T-helper 17 cell (primary cell): ENCODE measurements around the gene NR2C2. TPM values are rescaled to one million over a fixed set of nuclear protein-coding genes. Genes with fewer than 3 reads are reported as not detected.

Experiments
- ATAC-seq: fragments of 150-1000 bp; cut with Tn5 transposase; 2 replicates; pipeline ENCODE4 v1.10.0; 2021; ENCODE audit warnings: mild to moderate bottlenecking, moderate library complexity
- DNase-seq, 3 donors: peaks; one replicate each; pipeline versions ENCODE4 v3.0.0 to v3.0.0-alpha.2; 2020 to 2021
- H3K9me3 ChIP-seq: one replicate; pipeline ENCODE4 v1.7.0; 2013; ENCODE audit warnings: low read length, mild to moderate bottlenecking; ENCODE audit not compliant: control insufficient read depth, poor library complexity, severe bottlenecking
- H3K27ac Mint-ChIP-seq: one replicate; pipeline ENCODE4 v1.8.0; 2022; ENCODE audit warnings: mild to moderate bottlenecking, moderate library complexity, mixed read lengths
- H3K27me3 Mint-ChIP-seq: one replicate; pipeline ENCODE4 v1.8.0; 2022; ENCODE audit warnings: mixed read lengths
- H3K36me3 Mint-ChIP-seq: one replicate; pipeline ENCODE4 v1.8.0; 2022; ENCODE audit warnings: low read depth, mixed read lengths
- H3K4me1 Mint-ChIP-seq: one replicate; pipeline ENCODE4 v1.8.0; 2022; ENCODE audit warnings: mild to moderate bottlenecking, mixed read lengths
- H3K4me3 Mint-ChIP-seq: one replicate; pipeline ENCODE4 v1.8.0; 2022; ENCODE audit warnings: mild to moderate bottlenecking, moderate library complexity, mixed read lengths
- total RNA-seq, 4 donors: library from RNA in 2 of 4; stranded (reverse) in 2 of 4; gene quantifications; one replicate each; pipeline ENCODE4 v1.2.3 and lab custom pipeline; 2022 to 2026

The NR2C2 gene
- total RNA-seq, 2 donors from 2014 or later, result 47.1 to 48.3 TPM

DNA sequence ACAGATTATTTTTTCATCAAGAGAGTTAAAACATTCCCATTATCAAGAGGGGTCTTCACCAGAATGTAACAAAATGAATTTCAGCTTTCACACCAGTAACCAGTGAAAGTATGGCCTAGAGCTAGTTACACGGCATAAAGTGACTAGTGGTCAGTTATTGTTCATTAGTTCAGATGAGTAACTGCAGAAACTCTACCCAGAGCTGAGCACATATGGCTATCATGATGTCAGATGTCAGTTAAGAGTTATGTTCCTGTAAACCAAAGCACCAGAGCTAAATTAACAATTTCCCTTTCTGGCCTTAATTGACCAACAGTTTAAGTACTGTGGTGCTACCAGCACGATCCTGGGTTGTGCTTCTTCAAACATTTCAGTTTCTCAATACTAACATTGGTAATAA, 124.3 kb downstream of the NR2C2 start:
- H3K27me3 Mint-ChIP-seq, result no peaks in the 10 kb centered on the region
- H3K9me3 ChIP-seq, result no peaks in the 10 kb centered on the region
- H3K36me3 Mint-ChIP-seq, result peaks cover 10% of the 10 kb centered on the region
- no peak overlapping the region for H3K27ac Mint-ChIP-seq
- H3K4me3 Mint-ChIP-seq, result no peak overlapping the region
- ATAC-seq (no peak), DNase-seq (no peak)
- peaks cover 13% of the 10 kb centered on the region for H3K4me1 Mint-ChIP-seq

DNA sequence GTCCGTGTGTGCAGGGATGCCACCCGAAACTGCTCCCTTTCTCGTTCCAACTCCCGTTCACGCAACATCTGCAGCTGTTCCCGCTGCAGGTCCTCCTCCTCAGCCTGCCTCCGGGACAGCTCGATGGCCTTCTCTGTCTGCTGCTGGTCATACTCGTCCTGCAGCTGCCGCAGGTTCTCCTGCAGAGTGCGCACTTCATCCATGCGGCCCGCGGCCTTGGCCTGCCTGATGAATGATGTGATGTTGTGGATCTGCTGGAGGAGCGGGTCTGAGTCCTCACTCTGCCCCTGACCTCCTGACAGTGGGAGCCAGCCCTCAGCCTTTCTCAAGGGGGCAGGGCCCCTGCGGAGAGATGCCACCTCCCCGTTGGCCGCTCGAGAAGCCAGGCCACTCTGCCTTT, 127.1 kb downstream of the NR2C2 start:
- no peaks in the 10 kb centered on the region for H3K9me3 ChIP-seq
- Mint-ChIP-seq H3K36me3 (peaks cover 10% of the 10 kb centered on the region), H3K27ac (no peak overlapping the region), H3K27me3 (no peaks in the 10 kb centered on the region), H3K4me3 (no peak overlapping the region), H3K4me1 (peaks cover 9% of the 10 kb centered on the region)
- no peak for DNase-seq
- no peak for ATAC-seq

DNA sequence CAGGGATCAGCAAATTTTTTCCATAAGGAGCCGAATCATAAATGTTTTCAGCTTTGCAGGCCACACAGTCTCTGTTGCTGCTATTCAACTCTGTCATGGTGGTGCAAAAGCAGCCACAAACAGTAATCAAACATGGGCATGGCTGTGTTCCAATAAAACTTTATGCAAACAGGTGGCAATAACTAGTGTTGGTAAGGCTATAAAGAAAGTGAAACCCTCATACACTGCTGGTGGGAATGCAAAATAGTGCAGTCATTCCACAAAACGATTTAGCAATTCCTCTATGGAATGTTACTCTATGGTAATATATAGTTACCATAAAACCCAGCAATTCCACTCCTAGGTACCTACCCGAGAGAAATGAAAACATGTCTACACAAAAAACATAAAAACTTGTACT, 131.7 kb downstream of the NR2C2 start:
- ATAC-seq, result no peak
- no peak overlapping the region for H3K4me3 Mint-ChIP-seq

DNA sequence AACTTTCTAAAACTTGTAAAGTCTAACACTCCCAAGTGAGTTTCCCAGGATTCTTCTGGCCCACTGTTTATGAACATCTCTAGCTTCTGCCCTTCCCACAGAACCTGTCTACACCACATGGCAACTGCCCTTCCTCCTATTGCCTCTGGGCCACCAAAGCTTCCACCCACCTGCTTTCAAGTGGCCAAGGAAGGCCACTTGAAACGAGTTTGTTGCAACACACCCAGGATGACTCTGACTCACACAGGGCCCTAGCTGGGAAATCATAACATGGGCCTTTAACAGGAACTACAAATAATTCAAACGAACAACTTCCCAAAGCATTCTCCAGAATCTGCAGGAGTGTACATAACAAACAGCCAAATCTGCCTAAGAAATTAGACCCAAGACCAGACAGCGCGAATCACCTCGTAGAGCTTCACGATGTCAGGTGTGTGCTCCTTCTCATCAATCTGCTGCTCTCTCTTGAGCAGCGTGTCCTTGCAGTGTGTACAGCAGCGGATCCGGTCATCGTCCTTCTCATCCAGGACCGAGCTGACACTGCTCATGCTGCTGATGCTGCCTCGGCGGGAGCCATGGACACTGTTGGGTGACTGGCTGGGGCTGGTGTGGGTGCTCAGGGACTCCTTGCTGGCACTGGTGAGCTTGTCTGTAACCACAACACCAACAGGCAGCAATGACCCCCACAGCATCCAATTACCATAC, 134.7 kb downstream of the NR2C2 start:
- no peaks in the 10 kb centered on the region for H3K27me3 Mint-ChIP-seq
- H3K4me3 Mint-ChIP-seq, result no peak overlapping the region
- H3K4me1 Mint-ChIP-seq, result peaks cover 10% of the 10 kb centered on the region
- no peak for DNase-seq
- no peak for ATAC-seq
- peak overlapping the region; percentile 29 for H3K27ac Mint-ChIP-seq
- H3K36me3 Mint-ChIP-seq, result peaks cover 19% of the 10 kb centered on the region
- H3K9me3 ChIP-seq, result no peaks in the 10 kb centered on the region

More for the DNA sequence above, 131.7 kb downstream of the NR2C2 start:
- Mint-ChIP-seq H3K27ac (no peak overlapping the region), H3K36me3 (peaks cover 20% of the 10 kb centered on the region), H3K27me3 (no peaks in the 10 kb centered on the region), H3K4me1 (peaks cover 12% of the 10 kb centered on the region)
- no peak for DNase-seq
- no peaks in the 10 kb centered on the region for H3K9me3 ChIP-seq

DNA sequence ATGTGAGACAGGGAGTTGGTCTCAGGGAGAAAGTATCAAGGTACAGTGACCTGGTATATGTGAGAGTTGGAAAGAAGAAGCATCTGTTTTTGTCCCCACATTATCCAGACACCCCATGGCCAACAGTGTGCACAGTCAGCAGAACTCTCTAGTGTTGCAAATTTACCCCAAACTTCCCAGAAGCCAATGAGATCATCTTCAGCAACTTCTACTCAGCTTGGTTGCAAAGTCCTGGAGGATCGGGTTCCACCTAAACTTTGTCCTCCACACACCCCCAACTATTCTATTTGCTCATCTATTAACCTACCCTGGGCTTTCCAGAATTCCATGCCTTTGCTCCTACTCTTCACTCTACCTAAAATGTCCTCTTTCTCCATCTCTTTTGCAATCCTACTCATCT, 135.9 kb downstream of the NR2C2 start:
- Mint-ChIP-seq H3K27me3 (no peaks in the 10 kb centered on the region), H3K4me3 (no peak overlapping the region), H3K36me3 (peaks cover 19% of the 10 kb centered on the region), H3K4me1 (peaks cover 10% of the 10 kb centered on the region), H3K27ac (peak overlapping the region; percentile 29)
- DNase-seq (no peak), ATAC-seq (no peak)
- no peaks in the 10 kb centered on the region for H3K9me3 ChIP-seq

DNA sequence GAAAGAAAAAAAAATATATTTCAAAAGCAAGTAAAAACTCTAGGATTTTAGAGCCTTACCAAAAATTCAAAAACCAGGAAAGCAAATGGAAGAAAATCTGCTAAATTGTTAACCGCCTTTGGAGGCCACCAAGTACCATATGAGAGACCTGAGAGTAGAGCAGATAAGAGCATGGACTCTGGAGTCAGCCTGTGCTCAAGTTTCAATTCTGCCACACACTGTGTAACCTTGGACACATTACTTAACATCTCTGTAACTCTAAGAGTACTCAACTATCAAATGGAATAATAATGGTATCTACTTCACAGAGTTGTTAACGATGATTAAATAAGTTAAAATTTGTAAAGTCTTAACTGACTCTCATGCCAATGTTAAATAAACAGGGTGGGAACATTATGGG, 138.9 kb downstream of the NR2C2 start:
- H3K9me3 ChIP-seq, result no peaks in the 10 kb centered on the region
- no peak overlapping the region for H3K4me3 Mint-ChIP-seq
- no peak for DNase-seq
- H3K4me1 Mint-ChIP-seq, result peaks cover 14% of the 10 kb centered on the region
- H3K36me3 Mint-ChIP-seq, result peaks cover 17% of the 10 kb centered on the region
- no peak overlapping the region for H3K27ac Mint-ChIP-seq
- ATAC-seq, result no peak
- no peaks in the 10 kb centered on the region for H3K27me3 Mint-ChIP-seq

DNA sequence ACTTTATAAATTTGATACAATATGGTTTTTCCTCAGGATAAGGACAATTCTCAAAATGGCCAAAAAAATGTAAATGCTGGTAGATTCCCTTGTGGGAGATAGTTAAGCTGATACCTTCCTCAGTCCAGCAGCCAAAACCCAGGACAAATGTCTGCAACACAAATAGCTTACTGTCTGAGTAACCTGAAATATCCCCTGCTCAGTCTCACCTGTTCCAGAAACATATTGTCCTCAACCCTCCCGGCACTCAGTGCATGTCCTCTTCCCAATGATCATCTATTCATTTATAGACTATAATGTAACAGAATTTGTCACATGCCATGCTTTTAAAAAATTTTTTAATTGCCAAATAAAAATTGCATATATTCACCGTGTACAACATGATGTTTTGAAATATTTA, 139.3 kb downstream of the NR2C2 start:
- ATAC-seq, result no peak
- DNase-seq, result no peak
- H3K36me3 Mint-ChIP-seq, result peaks cover 15% of the 10 kb centered on the region
- no peaks in the 10 kb centered on the region for H3K27me3 Mint-ChIP-seq
- H3K4me1 Mint-ChIP-seq, result peaks cover 14% of the 10 kb centered on the region
- H3K4me3 Mint-ChIP-seq, result no peak overlapping the region
- H3K9me3 ChIP-seq, result no peaks in the 10 kb centered on the region
- H3K27ac Mint-ChIP-seq, result no peak overlapping the region

DNA sequence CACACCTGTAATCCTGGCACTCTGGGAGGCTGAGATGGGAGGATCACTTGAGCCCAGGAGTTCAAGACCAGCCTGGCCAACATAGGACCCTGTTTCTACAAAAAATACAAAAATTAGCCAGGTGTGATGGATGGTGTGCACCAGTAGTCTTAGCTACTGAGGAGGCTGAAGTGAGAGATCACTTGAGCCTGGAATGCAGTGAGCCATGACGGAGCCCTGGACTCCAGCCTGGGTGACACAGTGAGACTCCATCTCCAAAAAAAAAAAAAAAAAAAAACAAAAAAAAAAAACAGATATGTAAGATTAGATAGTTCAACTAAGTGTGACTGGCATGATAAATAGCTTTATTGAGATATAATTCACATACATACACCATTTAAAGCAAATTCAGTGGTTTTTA, 141.8 kb downstream of the NR2C2 start:
- Mint-ChIP-seq H3K27me3 (no peaks in the 10 kb centered on the region), H3K36me3 (peaks cover 5% of the 10 kb centered on the region), H3K27ac (no peak overlapping the region), H3K4me1 (peaks cover 6% of the 10 kb centered on the region), H3K4me3 (no peak overlapping the region)
- no peak for ATAC-seq
- no peak for DNase-seq
- no peaks in the 10 kb centered on the region for H3K9me3 ChIP-seq

DNA sequence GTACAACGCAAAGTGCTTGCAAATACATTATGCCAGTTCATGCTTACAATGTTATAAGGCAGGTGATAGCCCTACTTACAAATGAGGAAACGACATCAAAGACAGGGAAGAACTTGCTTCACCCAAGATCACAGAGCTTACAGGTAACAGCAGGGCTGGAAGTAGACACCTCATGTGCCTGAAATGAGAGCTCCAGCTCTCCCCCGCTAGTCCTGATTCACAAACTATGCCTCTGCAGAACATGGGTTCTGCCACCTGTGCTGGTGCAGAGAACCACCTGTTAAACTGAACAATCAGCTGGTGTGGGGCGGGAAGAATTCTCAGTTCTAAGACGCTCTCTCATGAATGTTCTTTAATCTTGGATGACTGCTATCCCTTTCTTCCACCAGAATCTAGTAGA, 144.2 kb downstream of the NR2C2 start:
- Mint-ChIP-seq H3K4me1 (peaks cover 6% of the 10 kb centered on the region), H3K36me3 (no peaks in the 10 kb centered on the region), H3K27me3 (no peaks in the 10 kb centered on the region), H3K4me3 (no peak overlapping the region), H3K27ac (peak overlapping the region; percentile 16)
- no peaks in the 10 kb centered on the region for H3K9me3 ChIP-seq
- ATAC-seq (no peak), DNase-seq (no peak)

DNA sequence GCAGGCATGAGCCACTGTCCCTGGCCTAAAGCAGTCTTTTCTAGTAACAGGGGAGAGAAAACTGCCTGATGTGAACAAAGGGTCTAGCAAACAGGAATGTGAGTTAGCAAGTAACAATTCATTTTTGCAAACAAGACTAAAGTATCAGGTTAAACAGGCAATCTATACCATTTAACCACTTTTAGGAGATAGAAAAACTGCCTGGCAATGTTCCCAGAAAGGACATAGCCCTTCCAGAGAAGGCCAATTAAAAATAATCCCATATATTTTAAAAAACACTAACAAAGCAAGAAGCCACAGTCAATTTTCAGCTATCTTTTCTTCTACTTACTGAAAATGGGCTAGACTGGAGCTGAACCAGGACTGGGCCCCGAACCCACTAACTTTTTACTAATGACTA, 145.3 kb downstream of the NR2C2 start:
- H3K9me3 ChIP-seq, result no peaks in the 10 kb centered on the region
- Mint-ChIP-seq H3K36me3 (no peaks in the 10 kb centered on the region), H3K4me1 (peaks cover 9% of the 10 kb centered on the region), H3K27ac (no peak overlapping the region), H3K4me3 (no peak overlapping the region), H3K27me3 (no peaks in the 10 kb centered on the region)
- DNase-seq, result no peak
- ATAC-seq, result no peak

DNA sequence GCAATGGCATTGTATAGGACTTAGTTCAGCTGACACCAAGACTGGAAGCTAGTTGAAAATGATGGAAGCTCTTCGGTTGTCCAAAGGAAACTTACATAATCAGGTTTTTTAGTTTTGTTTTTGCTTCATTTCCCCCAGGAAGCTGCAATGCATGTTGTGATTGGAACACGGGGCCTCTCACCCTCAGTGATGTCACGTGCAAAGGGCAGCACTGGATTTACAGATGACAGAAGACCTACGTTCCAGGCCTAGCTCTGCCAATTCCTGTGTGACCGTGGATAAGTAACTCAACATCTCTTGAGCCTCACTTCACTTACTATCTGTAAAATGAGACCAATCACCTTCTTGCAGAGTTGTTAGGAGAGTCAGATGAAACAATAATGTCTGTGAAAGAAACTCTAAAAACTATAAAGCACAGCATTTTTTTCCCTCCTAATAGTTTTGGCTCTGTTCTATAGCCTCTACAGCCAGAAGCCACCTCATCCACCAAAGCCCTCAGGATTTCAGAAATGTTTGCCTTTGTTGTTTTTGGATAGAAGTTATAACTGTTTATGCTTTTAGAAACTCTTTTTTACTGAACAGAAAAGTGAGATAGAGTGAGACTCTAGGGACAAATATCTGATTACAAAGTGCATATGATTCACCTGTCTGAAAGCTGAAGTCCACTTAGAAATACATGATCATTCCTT, 146.9 kb downstream of the NR2C2 start:
- ATAC-seq, result no peak
- DNase-seq, result no peak
- no peak overlapping the region for H3K27ac Mint-ChIP-seq
- H3K9me3 ChIP-seq, result no peaks in the 10 kb centered on the region
- peaks cover 22% of the 10 kb centered on the region for H3K4me1 Mint-ChIP-seq
- H3K27me3 Mint-ChIP-seq, result no peaks in the 10 kb centered on the region
- H3K36me3 Mint-ChIP-seq, result peaks cover 7% of the 10 kb centered on the region
- no peak overlapping the region for H3K4me3 Mint-ChIP-seq

DNA sequence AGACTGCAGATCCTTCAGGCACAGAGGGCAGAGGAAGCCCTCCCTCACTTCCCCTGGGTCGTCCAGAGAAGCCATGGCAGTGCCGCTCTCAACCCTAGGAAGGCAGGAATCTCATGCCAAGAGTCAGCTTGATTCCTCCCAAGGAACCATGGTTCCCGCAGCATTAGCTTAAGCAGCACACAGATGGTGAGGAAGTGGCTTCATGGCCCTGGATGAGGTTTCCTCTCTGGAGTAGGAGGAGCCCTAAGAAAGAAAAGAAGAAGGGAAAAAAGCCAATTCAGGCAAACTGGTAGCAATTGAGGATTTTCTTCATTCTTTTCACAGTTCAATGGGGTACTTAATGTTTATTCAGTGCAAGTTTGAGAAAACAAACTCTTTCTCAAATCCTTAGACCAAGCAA, 148.7 kb downstream of the NR2C2 start:
- no peak for ATAC-seq

DNA sequence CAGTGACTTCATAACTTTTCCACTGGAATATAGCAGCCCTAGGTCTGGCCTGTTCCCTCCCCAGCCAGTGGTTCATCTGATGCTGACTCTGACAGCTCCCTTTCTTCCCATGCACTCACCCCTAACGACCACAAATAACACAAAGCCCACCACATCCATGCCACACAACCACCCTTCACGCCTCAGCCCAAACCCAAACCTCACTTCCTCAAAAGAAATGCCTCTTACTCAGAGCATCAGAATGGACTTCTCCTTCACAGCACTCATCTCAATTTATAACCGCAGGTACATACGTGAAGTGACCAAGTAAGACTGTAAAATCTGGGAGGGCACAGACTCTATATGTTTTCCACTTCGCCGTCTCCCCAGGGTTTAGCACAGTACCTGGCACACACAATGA, 150.5 kb downstream of the NR2C2 start:
- H3K27ac Mint-ChIP-seq, result peak overlapping the region; percentile 92
- H3K36me3 Mint-ChIP-seq, result peaks cover 7% of the 10 kb centered on the region
- peaks cover 23% of the 10 kb centered on the region for H3K4me1 Mint-ChIP-seq
- no peaks in the 10 kb centered on the region for H3K27me3 Mint-ChIP-seq
- ATAC-seq, result no peak
- DNase-seq, result no peak
- H3K4me3 Mint-ChIP-seq, result peak overlapping the region; percentile 92
- H3K9me3 ChIP-seq, result no peaks in the 10 kb centered on the region

More for the DNA sequence above, 148.7 kb downstream of the NR2C2 start:
- H3K4me3 Mint-ChIP-seq, result no peak overlapping the region
- no peak overlapping the region for H3K27ac Mint-ChIP-seq
- no peaks in the 10 kb centered on the region for H3K27me3 Mint-ChIP-seq
- peaks cover 21% of the 10 kb centered on the region for H3K4me1 Mint-ChIP-seq
- DNase-seq, result no peak
- no peaks in the 10 kb centered on the region for H3K9me3 ChIP-seq
- H3K36me3 Mint-ChIP-seq, result peaks cover 7% of the 10 kb centered on the region
